HG02678 (cell line): ENCODE results near the gene SLC45A1.
"Not testable (repeated sequence)": the region's sequence is repeated elsewhere in the genome, so short reads cannot be mapped to it uniquely, and the experiment has no call there.

Experiments
- ATAC-seq: cut with Tn5 transposase; IDR thresholded peaks from one replicate; pipeline ENCODE4 v1.9.1; 2021; ENCODE audit warnings: mild to moderate bottlenecking, moderate library complexity; ENCODE audit not compliant: unreplicated experiment

The SLC45A1 gene

GRCh38 chr1:8364528-8365442, 46.9 kb downstream of the SLC45A1 start:
- ATAC-seq, result no peak

- ATAC-seq, result no peak
Observed at GRCh38 chr1:8365661-8366362, 47.9 kb downstream of the SLC45A1 start.

GRCh38 chr1:8367571-8368194, 49.8 kb downstream of the SLC45A1 start:
- no peak for ATAC-seq

GRCh38 chr1:8368956-8369639, 51.2 kb downstream of the SLC45A1 start:
- no peak for ATAC-seq

- no peak for ATAC-seq
Observed at GRCh38 chr1:8370046-8370881, 52.4 kb downstream of the SLC45A1 start.

- no peak for ATAC-seq
Observed at GRCh38 chr1:8370905-8371315, 53.0 kb downstream of the SLC45A1 start.

GRCh38 chr1:8371372-8371991, 53.6 kb downstream of the SLC45A1 start:
- no peak for ATAC-seq

- ATAC-seq, result no peak
Observed at GRCh38 chr1:8373125-8373524, 55.2 kb downstream of the SLC45A1 start.

GRCh38 chr1:8373581-8374241, 55.8 kb downstream of the SLC45A1 start:
- ATAC-seq, result no peak

- ATAC-seq, result no peak
Observed at GRCh38 chr1:8374356-8374755, 56.4 kb downstream of the SLC45A1 start.

GRCh38 chr1:8374812-8375211, 56.9 kb downstream of the SLC45A1 start:
- no peak for ATAC-seq

- no peak for ATAC-seq
Observed at GRCh38 chr1:8376358-8376840, 58.5 kb downstream of the SLC45A1 start.

- no peak for ATAC-seq
Observed at GRCh38 chr1:8377271-8377981, 59.5 kb downstream of the SLC45A1 start.

- no peak for ATAC-seq
Observed at GRCh38 chr1:8378178-8378577, 60.3 kb downstream of the SLC45A1 start.

GRCh38 chr1:8378981-8379470, 61.1 kb downstream of the SLC45A1 start:
- ATAC-seq, result no peak

GRCh38 chr1:8379513-8380186, 61.7 kb downstream of the SLC45A1 start:
- no peak for ATAC-seq

- not testable (repeated sequence) for ATAC-seq
Observed at GRCh38 chr1:8380310-8380709, 62.4 kb downstream of the SLC45A1 start.

GRCh38 chr1:8381618-8382017, 63.7 kb downstream of the SLC45A1 start:
- no peak for ATAC-seq
